Aorta (tissue), 5 donors: Measurements from ENCODE around the gene KSR2. TPM values are rescaled to one million over a fixed set of nuclear protein-coding genes. Genes with fewer than 3 reads are reported as not detected.
"Not testable (repeated sequence)": the region's sequence is repeated elsewhere in the genome, so short reads cannot be mapped to it uniquely, and the experiment has no call there.

Experiments
- ATAC-seq: fragments of 200-7000 bp; cut with Tn5 transposase; one replicate; pipeline ENCODE4 v1.9.1; 2022; ENCODE audit warnings: moderate library complexity; ENCODE audit not compliant: low FRiP score
- DNase-seq, 2 donors: peaks; one replicate each; pipeline ENCODE4 v3.0.0-alpha.2; 2020
- H3K27ac ChIP-seq, 2 donors: one replicate each; pipeline ENCODE4 v1.5.1; 2013; ENCODE audit warnings: low read length in 2 of 2, mild to moderate bottlenecking in 2 of 2, moderate library complexity in 2 of 2, control low read depth in 1 of 2, inconsistent platforms in 1 of 2, low read depth in 1 of 2
- H3K27me3 ChIP-seq, 2 donors: one replicate each; pipeline ENCODE4 v1.6.1; 2013; ENCODE audit warnings: control low read depth in 1 of 2, low read length in 1 of 2, mild to moderate bottlenecking in 1 of 2, moderate library complexity in 1 of 2; ENCODE audit not compliant: insufficient read depth in 2 of 2, control insufficient read depth in 1 of 2
- H3K36me3 ChIP-seq, 2 donors: one replicate each; pipeline ENCODE4 v1.6.1; 2013; ENCODE audit warnings: control low read depth in 1 of 2, low read length in 1 of 2, mild to moderate bottlenecking in 1 of 2; ENCODE audit not compliant: insufficient read depth in 2 of 2, control insufficient read depth in 1 of 2
- H3K4me1 ChIP-seq, 2 donors: one replicate each; pipeline ENCODE4 v1.6.1; 2013; ENCODE audit warnings: low read length in 2 of 2, control low read depth in 1 of 2, mild to moderate bottlenecking in 1 of 2, moderate library complexity in 1 of 2; ENCODE audit not compliant: insufficient read depth in 2 of 2, control insufficient read depth in 1 of 2
- H3K4me3 ChIP-seq, 2 donors: one replicate each; pipeline ENCODE4 v1.5.1; 2013; ENCODE audit warnings: low read length in 2 of 2, control low read depth in 1 of 2, mild to moderate bottlenecking in 1 of 2
- H3K9me3 ChIP-seq: one replicate; pipeline ENCODE4 v1.6.1; 2013; ENCODE audit warnings: mild to moderate bottlenecking, low read length; ENCODE audit not compliant: control insufficient read depth
- WGBS, 2 donors: extraction: QIAGEN DNeasy Blood & Tissue Kit; methylation state at CpG; one replicate each; pipeline ENCODE4 v1.1.7; 2013; 5-methylcytosine and 5-hydroxymethylcytosine counted together
- intact Hi-C, 2 donors: fragments of 100-400 bp; cut with DNase I; formaldehyde crosslinking; loops; one replicate each; pipeline versions ENCODE4 v1.14.2 to v1.15.0; 2022
- polyA plus RNA-seq, 2 donors: library from polyadenylated mRNA; stranded (reverse); fragments of 200-250 nt; gene quantifications; one replicate each; pipeline ENCODE4 v1.2.3, GENCODE V29; 2013
- total RNA-seq, 2 donors: library from RNA; stranded (reverse); fragmentation: NEBNext Ultra II Directional; extraction: Animal tissue kit (Norgen Biotek cat#: 25700); gene quantifications; one replicate each; pipeline ENCODE4 v1.2.1, GENCODE V29; 2021
- donor health status: healthy with polysubstance abuse.
- donor health status: Bipolar disorder and iron deficiency.
- donor health status: DM: no; HTN: no; CAD: no.
- donor health status: DM: no; HTN: no; CAD: no.
- donor health status: DM: yes; HTN: yes; CAD: no.

KSR2 gene
- total and polyA plus RNA-seq, 4 donors = not detected

GRCh38 chr12:117865505-117865904, 103.3 kb downstream of the KSR2 start:
- Histone ChIP-seq H3K4me3 (no peak overlapping the region), H3K27ac (no peak overlapping the region), H3K4me1 (no peaks in the 10 kb centered on the region), H3K36me3 (no peaks in the 10 kb centered on the region), H3K9me3 (peaks cover 5% of the 10 kb centered on the region), H3K27me3 (no peaks in the 10 kb centered on the region)
- no peak for DNase-seq
- intact Hi-C loops = no loop called here
- ATAC-seq = no peak
- WGBS, 2 donors = 80 to 90% methylated on average over 3 of the region's 3 CpGs

GRCh38 chr12:117863002-117863709, 105.6 kb downstream of the KSR2 start:
- ATAC-seq = no peak
- H3K9me3 ChIP-seq = peaks cover 5% of the 10 kb centered on the region
- H3K27me3 ChIP-seq = no peaks in the 10 kb centered on the region
- intact Hi-C loops = no loop called here
- H3K4me1 ChIP-seq = no peaks in the 10 kb centered on the region
- no peak for DNase-seq
- H3K4me3 ChIP-seq = no peak overlapping the region
- no peaks in the 10 kb centered on the region for H3K36me3 ChIP-seq
- H3K27ac ChIP-seq = no peak overlapping the region
- 84 to 85% methylated on average over 10 of the region's 10 CpGs for WGBS, 2 donors

- ATAC-seq = no peak
Measured at GRCh38 chr12:117861691-117862090, 107.1 kb downstream of the KSR2 start.

GRCh38 chr12:117860787-117861290, 108.0 kb downstream of the KSR2 start:
- H3K27me3 ChIP-seq, H3K4me3 ChIP-seq, DNase-seq, H3K9me3 ChIP-seq, H3K36me3 ChIP-seq, H3K4me1 ChIP-seq, intact Hi-C loops, ATAC-seq, H3K27ac ChIP-seq: not testable (repeated sequence)
- WGBS, 2 donors = 88 to 90% methylated on average over 13 of the region's 13 CpGs

More at GRCh38 chr12:117861691-117862090, 107.1 kb downstream of the KSR2 start:
- Histone ChIP-seq H3K4me1 (no peaks in the 10 kb centered on the region), H3K27ac (no peak overlapping the region), H3K9me3 (no peaks in the 10 kb centered on the region), H3K4me3 (no peak overlapping the region), H3K27me3 (no peaks in the 10 kb centered on the region), H3K36me3 (no peaks in the 10 kb centered on the region)
- intact Hi-C loops = no loop called here
- no peak for DNase-seq

- 83 to 85% methylated on average over 15 of the region's 15 CpGs for WGBS, 2 donors
- ATAC-seq = no peak
- intact Hi-C loops = no loop called here
Measured at GRCh38 chr12:117860111-117860510, 108.7 kb downstream of the KSR2 start.

GRCh38 chr12:117857632-117858612, 110.9 kb downstream of the KSR2 start:
- intact Hi-C loops = no loop called here
- Histone ChIP-seq H3K9me3 (no peaks in the 10 kb centered on the region), H3K4me3 (no peak overlapping the region), H3K27me3 (no peaks in the 10 kb centered on the region), H3K36me3 (no peaks in the 10 kb centered on the region), H3K27ac (no peak overlapping the region), H3K4me1 (no peaks in the 10 kb centered on the region)
- ATAC-seq (no peak), DNase-seq (no peak)
- 62 to 66% methylated on average over 13 of the region's 13 CpGs for WGBS, 2 donors

More at GRCh38 chr12:117860111-117860510, 108.7 kb downstream of the KSR2 start:
- Histone ChIP-seq H3K36me3 (no peaks in the 10 kb centered on the region), H3K4me3 (no peak overlapping the region), H3K27ac (no peak overlapping the region), H3K27me3 (no peaks in the 10 kb centered on the region), H3K9me3 (no peaks in the 10 kb centered on the region), H3K4me1 (no peaks in the 10 kb centered on the region)
- DNase-seq = no peak

GRCh38 chr12:117857139-117857538, 111.7 kb downstream of the KSR2 start:
- H3K36me3 ChIP-seq, H3K4me3 ChIP-seq, H3K9me3 ChIP-seq, intact Hi-C loops, H3K4me1 ChIP-seq, DNase-seq, H3K27me3 ChIP-seq, ATAC-seq, H3K27ac ChIP-seq: not testable (repeated sequence)
- WGBS, 2 donors = 53 to 58% methylated on average over 4 of the region's 4 CpGs

- WGBS, 2 donors = 84 to 89% methylated on average over 19 of the region's 19 CpGs
- H3K36me3 ChIP-seq = no peaks in the 10 kb centered on the region
- no peaks in the 10 kb centered on the region for H3K27me3 ChIP-seq
- intact Hi-C loops = no loop called here
- H3K27ac ChIP-seq = no peak overlapping the region
- ATAC-seq (no peak), DNase-seq (no peak)
- H3K4me1 ChIP-seq = no peaks in the 10 kb centered on the region
- no peaks in the 10 kb centered on the region for H3K9me3 ChIP-seq
- H3K4me3 ChIP-seq = no peak overlapping the region
Measured at GRCh38 chr12:117855165-117855564, 113.6 kb downstream of the KSR2 start.
